HFF-Myc (cell line): ENCODE results near the gene PEX16.

ENCODE experiments used
- DNase-seq: peaks from one replicate; pipeline ENCODE4 v3.0.0-alpha.2; 2011; ENCODE audit warnings: low read depth; ENCODE audit errors: extremely low read depth
- H3K4me3 ChIP-seq: replicated peaks from 2 replicates; pipeline ENCODE4 v1.5.1; 2011; ENCODE audit warnings: low read depth, mild to moderate bottlenecking, control low read depth, low read length
- TF ChIP-seq, protein P1 (sequence below): IDR thresholded peaks from 2 replicates; pipeline ENCODE4 v1.5.1; 2012; ENCODE audit warnings: mild to moderate bottlenecking, low read depth, low read length, control low read depth; ENCODE audit errors: missing control alignments

The PEX16 gene

DNA sequence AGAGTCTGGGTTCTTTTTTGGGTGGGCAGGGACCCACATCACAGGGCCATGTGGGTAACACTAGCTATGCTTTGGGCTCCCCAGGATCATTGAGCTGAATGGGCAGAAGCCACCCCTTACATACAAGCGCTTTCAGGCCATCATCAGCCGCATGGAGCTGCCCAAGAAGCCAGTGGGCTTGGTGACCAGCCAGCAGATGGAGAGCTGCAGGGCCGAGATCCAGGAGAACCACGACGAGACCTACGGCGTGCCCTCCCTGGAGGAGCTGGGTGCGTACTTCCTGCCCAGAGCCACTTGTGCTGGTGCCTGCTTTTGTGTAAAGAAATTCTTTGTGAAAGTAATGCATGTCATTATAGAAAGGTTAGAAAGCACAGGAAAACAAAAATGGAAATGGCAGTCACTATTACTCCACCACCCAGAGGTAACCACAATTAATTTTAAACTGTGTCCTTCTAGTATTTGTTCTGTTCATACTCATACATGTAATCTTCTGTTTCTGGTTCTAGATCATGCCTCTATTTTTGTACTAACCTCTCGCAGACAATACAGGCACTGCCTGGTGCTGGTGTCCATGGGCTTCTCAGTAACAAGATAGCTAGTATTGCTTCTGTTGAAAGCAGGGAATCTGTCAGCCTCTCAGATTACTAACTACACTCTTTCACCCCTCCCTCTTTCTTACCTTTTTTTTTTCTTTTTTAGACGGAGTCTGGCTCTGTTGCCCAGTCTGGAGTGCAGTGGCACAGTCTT, 56.7 kb downstream of the PEX16 start:
- no peak overlapping the region for H3K4me3 ChIP-seq
- DNase-seq = no peak
- TF ChIP-seq, protein P1, sequence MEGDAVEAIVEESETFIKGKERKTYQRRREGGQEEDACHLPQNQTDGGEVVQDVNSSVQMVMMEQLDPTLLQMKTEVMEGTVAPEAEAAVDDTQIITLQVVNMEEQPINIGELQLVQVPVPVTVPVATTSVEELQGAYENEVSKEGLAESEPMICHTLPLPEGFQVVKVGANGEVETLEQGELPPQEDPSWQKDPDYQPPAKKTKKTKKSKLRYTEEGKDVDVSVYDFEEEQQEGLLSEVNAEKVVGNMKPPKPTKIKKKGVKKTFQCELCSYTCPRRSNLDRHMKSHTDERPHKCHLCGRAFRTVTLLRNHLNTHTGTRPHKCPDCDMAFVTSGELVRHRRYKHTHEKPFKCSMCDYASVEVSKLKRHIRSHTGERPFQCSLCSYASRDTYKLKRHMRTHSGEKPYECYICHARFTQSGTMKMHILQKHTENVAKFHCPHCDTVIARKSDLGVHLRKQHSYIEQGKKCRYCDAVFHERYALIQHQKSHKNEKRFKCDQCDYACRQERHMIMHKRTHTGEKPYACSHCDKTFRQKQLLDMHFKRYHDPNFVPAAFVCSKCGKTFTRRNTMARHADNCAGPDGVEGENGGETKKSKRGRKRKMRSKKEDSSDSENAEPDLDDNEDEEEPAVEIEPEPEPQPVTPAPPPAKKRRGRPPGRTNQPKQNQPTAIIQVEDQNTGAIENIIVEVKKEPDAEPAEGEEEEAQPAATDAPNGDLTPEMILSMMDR = no peak

DNA sequence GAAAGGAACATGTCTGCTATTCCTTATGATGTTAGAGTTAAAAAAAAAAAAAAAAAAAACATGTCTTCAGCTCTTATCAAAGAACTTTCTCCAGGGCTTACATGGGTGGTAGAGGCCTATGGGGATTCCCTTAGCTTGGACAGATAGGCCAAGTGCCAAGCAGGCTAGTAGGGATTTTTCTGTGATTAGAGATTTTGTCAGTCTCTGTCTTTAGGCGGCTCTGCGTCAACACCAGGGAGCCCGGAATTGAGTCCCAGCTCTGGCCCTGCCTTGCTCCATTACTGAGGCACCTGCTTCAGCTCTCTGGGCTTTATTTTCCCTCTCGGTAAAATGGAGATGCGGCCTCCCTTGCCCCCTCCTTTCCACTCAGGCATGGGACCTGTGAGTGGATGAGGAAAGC, 57.3 kb downstream of the PEX16 start:
- TF ChIP-seq, protein P1 = no peak
- H3K4me3 ChIP-seq = no peak overlapping the region
- no peak for DNase-seq
